ENCODE data around the gene RGS14. TPM values are rescaled to one million over a fixed set of nuclear protein-coding genes. Genes with fewer than 3 reads are reported as not detected.

RGS14 gene
- total RNA-seq, 1 donor, result 3.1 TPM

GRCh38 chr5:177329883-177330282, 27.8 kb upstream of the RGS14 start:
- no peak overlapping the region for H3K4me3 ChIP-seq (ENCODE audit: low read depth, low read length)
- DNase-seq (ENCODE audit: low read depth), result no peak
- no peak for TF ChIP-seq CTCF (IDR thresholded peaks at IDR 0.05; ENCODE audit: insufficient read depth, low read length)

- no peak for DNase-seq (ENCODE audit: low read depth)
- no peak for TF ChIP-seq CTCF (IDR thresholded peaks at IDR 0.05; ENCODE audit: insufficient read depth, low read length)
- H3K4me3 ChIP-seq (ENCODE audit: low read depth, low read length), result no peak overlapping the region
Observed at GRCh38 chr5:177330991-177331842, 26.5 kb upstream of the RGS14 start.

GRCh38 chr5:177332031-177332895, 25.5 kb upstream of the RGS14 start:
- no peak for TF ChIP-seq CTCF (IDR thresholded peaks at IDR 0.05; ENCODE audit: insufficient read depth, low read length)
- DNase-seq (ENCODE audit: low read depth), result no peak
- no peak overlapping the region for H3K4me3 ChIP-seq (ENCODE audit: low read depth, low read length)

GRCh38 chr5:177332896-177333260, 24.8 kb upstream of the RGS14 start:
- no peak for TF ChIP-seq CTCF (IDR thresholded peaks at IDR 0.05; ENCODE audit: insufficient read depth, low read length)
- no peak overlapping the region for H3K4me3 ChIP-seq (ENCODE audit: low read depth, low read length)
- DNase-seq (ENCODE audit: low read depth), result no peak

GRCh38 chr5:177333420-177334154, 24.1 kb upstream of the RGS14 start:
- no peak for TF ChIP-seq CTCF (IDR thresholded peaks at IDR 0.05; ENCODE audit: insufficient read depth, low read length)
- no peak overlapping the region for H3K4me3 ChIP-seq (ENCODE audit: low read depth, low read length)
- DNase-seq (ENCODE audit: low read depth), result no peak

GRCh38 chr5:177334155-177334551, 23.6 kb upstream of the RGS14 start:
- peak; percentile 5 for DNase-seq (ENCODE audit: low read depth)
- no peak for TF ChIP-seq CTCF (IDR thresholded peaks at IDR 0.05; ENCODE audit: insufficient read depth, low read length)
- H3K4me3 ChIP-seq (ENCODE audit: low read depth, low read length), result no peak overlapping the region
